Natural killer cell (primary cell): ENCODE measurements around the gene CHD2. TPM values are rescaled to one million over a fixed set of nuclear protein-coding genes. Genes with fewer than 3 reads are reported as not detected.
A peak's percentile ranks its signal among the peaks of the same experiment; 100 is the strongest.

Source experiments
- ATAC-seq, 3 donors: fragments of 150-1000 bp in 2 of 3; fragments of 200-7000 bp in 1 of 3; cut with Tn5 transposase; 1 replicate in 1 of 3; 2 replicates in 2 of 3; pipeline ENCODE4 v1.10.0; 2021; ENCODE audit warnings: mild to moderate bottlenecking in 2 of 3, moderate library complexity in 2 of 3
- DNase-seq, 2 donors: peaks; one replicate each; pipeline versions ENCODE4 v3.0.0 to v3.0.0-alpha.2; 2013 to 2021; ENCODE audit warnings: mixed read lengths in 1 of 2
- H3K27ac ChIP-seq: one replicate; pipeline ENCODE4 v1.5.1; 2013; ENCODE audit warnings: mild to moderate bottlenecking, low read length
- H3K27me3 ChIP-seq: one replicate; pipeline ENCODE4 v1.6.1; 2013; ENCODE audit warnings: low read length; ENCODE audit not compliant: control insufficient read depth, insufficient read depth
- H3K36me3 ChIP-seq: one replicate; pipeline ENCODE4 v1.6.1; 2013; ENCODE audit warnings: low read length; ENCODE audit not compliant: control insufficient read depth, insufficient read depth
- H3K4me1 ChIP-seq: one replicate; pipeline ENCODE4 v1.6.1; 2013; ENCODE audit warnings: low read length; ENCODE audit not compliant: control insufficient read depth, insufficient read depth
- H3K4me3 ChIP-seq: one replicate; pipeline ENCODE4 v1.5.1; 2013; ENCODE audit warnings: low read length
- H3K9me3 ChIP-seq: one replicate; pipeline ENCODE4 v1.6.1; 2013; ENCODE audit warnings: low read length; ENCODE audit not compliant: control insufficient read depth, insufficient read depth
- H3K27ac Mint-ChIP-seq, 2 donors: one replicate each; pipeline ENCODE4 v1.8.0; 2022; ENCODE audit warnings: mild to moderate bottlenecking in 2 of 2, mixed read lengths in 2 of 2, moderate library complexity in 1 of 2
- H3K27me3 Mint-ChIP-seq, 2 donors: one replicate each; pipeline ENCODE4 v1.8.0; 2022; ENCODE audit warnings: low read depth in 2 of 2, mixed read lengths in 2 of 2
- H3K36me3 Mint-ChIP-seq: one replicate; pipeline ENCODE4 v1.8.0; 2022; ENCODE audit warnings: mixed read lengths
- H3K4me1 Mint-ChIP-seq, 2 donors: one replicate each; pipeline ENCODE4 v1.8.0; 2022; ENCODE audit warnings: mixed read lengths in 2 of 2
- H3K4me3 Mint-ChIP-seq: one replicate; pipeline ENCODE4 v1.8.0; 2022; ENCODE audit warnings: mild to moderate bottlenecking, moderate library complexity, mixed read lengths
- H3K9me3 Mint-ChIP-seq, 2 donors: one replicate each; pipeline ENCODE4 v1.8.0; 2022; ENCODE audit warnings: mixed read lengths in 2 of 2
- CTCF ChIP-seq: fragments of 200-600 bp; IDR thresholded peaks from one replicate; pipeline ENCODE4 v1.8.0; 2022; ENCODE audit warnings: antibody characterized with exemption
- WGBS: methylation state at CpG from one replicate; pipeline ENCODE4 v1.1.7; 2013; ENCODE audit warnings: missing lambda C conversion rate; ENCODE audit not compliant: insufficient coverage; 5-methylcytosine and 5-hydroxymethylcytosine counted together
- intact Hi-C: fragments of 100-400 bp; cut with micrococcal nuclease; formaldehyde crosslinking; loops from one replicate; pipeline ENCODE4 v1.14.2; 2022
- total RNA-seq, 4 donors: library from RNA; stranded (reverse); fragments of 120-200 nt in 1 of 4; gene quantifications; one replicate each; pipeline versions ENCODE4 v1.2.3 to v1.2.4, GENCODE V29; 2013 to 2022

Gene CHD2
- total RNA-seq, 3 donors from 2014 or later (not counting 1 experiment from before 2014, with no cell fraction given): 418 to 449 (median 441) TPM

- no peaks in the 10 kb centered on the region for H3K27me3 ChIP-seq
- Mint-ChIP-seq H3K27ac (peak overlapping the region; percentile 22 to 64), H3K4me1 (peaks cover 41 to 54% of the 10 kb centered on the region in 2 donors), H3K36me3 (peaks cover 36% of the 10 kb centered on the region), H3K9me3 (no peaks in the 10 kb centered on the region), H3K27me3 (no peaks in the 10 kb centered on the region), H3K4me3 (no peak overlapping the region)
- WGBS: 58% methylated on average over 3 of the region's 3 CpGs
- H3K36me3 ChIP-seq: peaks cover 90% of the 10 kb centered on the region
- DNase-seq (no peak), ATAC-seq (no peak)
- no peak overlapping the region for H3K4me3 ChIP-seq
- intact Hi-C loops: no loop called here
- H3K4me1 ChIP-seq: no peaks in the 10 kb centered on the region
- no peak overlapping the region for H3K27ac ChIP-seq
- no peaks in the 10 kb centered on the region for H3K9me3 ChIP-seq
- no peak for TF ChIP-seq CTCF
Measured at GRCh38 chr15:92930054-92930621, 30.0 kb downstream of the CHD2 start.

- H3K27ac Mint-ChIP-seq: peak overlapping the region; percentile 22 to 64
- H3K4me1 Mint-ChIP-seq: peaks cover 43 to 57% of the 10 kb centered on the region in 2 donors
- H3K36me3 Mint-ChIP-seq: peaks cover 36% of the 10 kb centered on the region
- ATAC-seq (no peak), DNase-seq (no peak)
- intact Hi-C loops: no loop called here
- H3K4me3 Mint-ChIP-seq: no peak overlapping the region
- H3K36me3 ChIP-seq: peaks cover 90% of the 10 kb centered on the region
- no peaks in the 10 kb centered on the region for H3K9me3 ChIP-seq
- WGBS: 73% methylated on average over 1 of the region's 1 CpG
- no peaks in the 10 kb centered on the region for H3K27me3 Mint-ChIP-seq
- no peak overlapping the region for H3K27ac ChIP-seq
- no peak overlapping the region for H3K4me3 ChIP-seq
- H3K9me3 Mint-ChIP-seq: no peaks in the 10 kb centered on the region
- H3K4me1 ChIP-seq: no peaks in the 10 kb centered on the region
- no peak for TF ChIP-seq CTCF
- H3K27me3 ChIP-seq: no peaks in the 10 kb centered on the region
Measured at GRCh38 chr15:92930776-92931175, 30.7 kb downstream of the CHD2 start.

DNA sequence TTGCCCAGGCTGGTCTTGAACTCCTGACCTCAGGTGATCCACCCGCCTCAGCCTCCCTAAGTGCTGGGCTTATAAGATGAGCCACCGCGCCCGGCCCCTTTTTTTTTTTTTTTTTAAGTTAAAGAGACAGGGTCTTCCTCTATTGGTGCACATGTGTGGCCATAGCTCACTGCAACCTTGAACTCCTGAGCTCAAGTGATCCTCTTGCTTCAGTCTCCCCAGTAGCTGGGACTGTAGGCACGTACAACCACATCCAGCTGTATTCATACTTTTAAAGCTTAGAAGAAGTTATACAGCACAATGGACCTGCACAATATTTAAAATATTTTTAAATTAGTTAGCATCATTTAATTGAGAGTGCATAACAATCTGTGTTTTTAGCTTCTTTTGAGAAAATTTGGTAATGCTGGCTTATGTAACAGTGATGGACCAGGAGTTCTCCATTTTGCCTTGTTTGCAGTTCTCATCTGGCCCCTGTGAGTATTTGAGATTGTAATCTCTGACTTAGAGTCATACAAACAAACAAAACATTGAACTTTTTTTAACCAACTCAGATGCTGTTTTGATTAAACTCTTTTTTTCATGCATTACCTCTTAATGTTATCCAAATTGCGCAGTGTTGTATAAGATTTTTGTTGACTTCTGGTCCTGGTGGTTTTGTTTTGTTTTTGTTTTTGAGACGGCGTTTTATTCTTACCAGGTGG is 33.0 kb downstream of the CHD2 start:
- no peak for TF ChIP-seq CTCF

More for the DNA sequence above, 33.0 kb downstream of the CHD2 start:
- ATAC-seq (no peak), DNase-seq (no peak)
- no peak overlapping the region for H3K4me3 ChIP-seq
- H3K4me1 Mint-ChIP-seq: peaks cover 45 to 64% of the 10 kb centered on the region in 2 donors
- H3K27ac Mint-ChIP-seq: peak overlapping the region; percentile 73 to 82
- H3K4me3 Mint-ChIP-seq: no peak overlapping the region
- intact Hi-C loops: no loop called here
- H3K9me3 Mint-ChIP-seq: no peaks in the 10 kb centered on the region
- 95% methylated on average over 6 of the region's 8 CpGs for WGBS
- H3K36me3 Mint-ChIP-seq: peaks cover 27% of the 10 kb centered on the region
- no peaks in the 10 kb centered on the region for H3K27me3 Mint-ChIP-seq
- H3K9me3 ChIP-seq: no peaks in the 10 kb centered on the region
- H3K36me3 ChIP-seq: peaks cover 90% of the 10 kb centered on the region
- no peaks in the 10 kb centered on the region for H3K27me3 ChIP-seq
- peaks cover 6% of the 10 kb centered on the region for H3K4me1 ChIP-seq
- no peak overlapping the region for H3K27ac ChIP-seq
